ENCODE data around the gene FANCC.

Gene FANCC

GRCh38 chr9:95058795-95059386 is 258.6 kb downstream of the FANCC start:
- H3K27me3 Mint-ChIP-seq = no peaks in the 10 kb centered on the region
- no peaks in the 10 kb centered on the region for H3K4me1 Mint-ChIP-seq
- H3K27ac Mint-ChIP-seq = no peak overlapping the region
- no peak for DNase-seq (ENCODE audit: low spot score in 2 of 2)
- H3K9me3 Mint-ChIP-seq = no peaks in the 10 kb centered on the region
- H3K36me3 Mint-ChIP-seq = peaks cover 11% of the 10 kb centered on the region
- no peak for ATAC-seq (ENCODE audit: low read depth)
- H3K4me3 Mint-ChIP-seq = no peak overlapping the region

GRCh38 chr9:95058121-95058785 is 259.3 kb downstream of the FANCC start:
- no peak for ATAC-seq (ENCODE audit: low read depth)
- Mint-ChIP-seq H3K4me1 (no peaks in the 10 kb centered on the region), H3K27ac (no peak overlapping the region), H3K4me3 (no peak overlapping the region), H3K36me3 (peaks cover 7% of the 10 kb centered on the region), H3K9me3 (no peaks in the 10 kb centered on the region), H3K27me3 (no peaks in the 10 kb centered on the region)
- DNase-seq (ENCODE audit: low spot score in 2 of 2) = no peak

GRCh38 chr9:95057101-95057500 is 260.4 kb downstream of the FANCC start:
- ATAC-seq (ENCODE audit: low read depth) (no peak), DNase-seq (ENCODE audit: low spot score in 2 of 2) (no peak)
- H3K36me3 Mint-ChIP-seq = peaks cover 3% of the 10 kb centered on the region
- H3K9me3 Mint-ChIP-seq = no peaks in the 10 kb centered on the region
- no peaks in the 10 kb centered on the region for H3K27me3 Mint-ChIP-seq
- no peaks in the 10 kb centered on the region for H3K4me1 Mint-ChIP-seq
- H3K27ac Mint-ChIP-seq = no peak overlapping the region
- H3K4me3 Mint-ChIP-seq = no peak overlapping the region

- H3K36me3 Mint-ChIP-seq = peaks cover 3% of the 10 kb centered on the region
Observed at GRCh38 chr9:95055851-95056551, 261.5 kb downstream of the FANCC start.

GRCh38 chr9:95055334-95055850 is 262.1 kb downstream of the FANCC start:
- peaks cover 1% of the 10 kb centered on the region for H3K27me3 Mint-ChIP-seq
- H3K4me1 Mint-ChIP-seq = no peaks in the 10 kb centered on the region
- H3K9me3 Mint-ChIP-seq = no peaks in the 10 kb centered on the region
- H3K4me3 Mint-ChIP-seq = no peak overlapping the region
- ATAC-seq (ENCODE audit: low read depth) (no peak), DNase-seq (ENCODE audit: low spot score in 2 of 2) (no peak)
- H3K27ac Mint-ChIP-seq = no peak overlapping the region
- no peaks in the 10 kb centered on the region for H3K36me3 Mint-ChIP-seq

More at GRCh38 chr9:95055851-95056551, 261.5 kb downstream of the FANCC start:
- Mint-ChIP-seq H3K27me3 (no peaks in the 10 kb centered on the region), H3K27ac (no peak overlapping the region), H3K4me3 (no peak overlapping the region), H3K9me3 (no peaks in the 10 kb centered on the region), H3K4me1 (no peaks in the 10 kb centered on the region)
- ATAC-seq (ENCODE audit: low read depth) (no peak), DNase-seq (ENCODE audit: low spot score in 2 of 2) (no peak)

GRCh38 chr9:95053611-95054570 is 263.6 kb downstream of the FANCC start:
- no peak overlapping the region for H3K27ac Mint-ChIP-seq
- ATAC-seq (ENCODE audit: low read depth) (no peak), DNase-seq (ENCODE audit: low spot score in 2 of 2) (no peak)
- H3K36me3 Mint-ChIP-seq = no peaks in the 10 kb centered on the region
- H3K27me3 Mint-ChIP-seq = peaks cover 1% of the 10 kb centered on the region
- H3K4me1 Mint-ChIP-seq = peaks cover 2% of the 10 kb centered on the region
- H3K9me3 Mint-ChIP-seq = no peaks in the 10 kb centered on the region
- no peak overlapping the region for H3K4me3 Mint-ChIP-seq

DNA sequence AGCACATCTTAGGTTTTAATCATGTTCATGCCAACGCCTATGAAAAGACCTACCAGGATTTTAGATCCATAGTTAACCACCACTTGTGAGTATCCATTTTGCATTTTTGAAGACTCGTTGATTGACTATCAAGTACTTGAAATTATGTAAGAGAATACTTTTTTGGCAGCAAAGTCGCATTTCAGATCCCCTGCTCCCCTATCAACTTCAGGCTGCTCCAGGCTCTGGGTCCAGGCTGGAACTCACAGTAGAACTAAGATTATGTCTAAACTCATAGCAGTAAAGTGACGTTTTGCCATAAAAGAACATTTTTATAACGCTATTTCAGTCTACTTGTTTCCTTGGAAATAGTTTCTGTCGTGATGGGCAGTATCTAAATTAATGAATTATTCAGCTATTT is 267.7 kb downstream of the FANCC start:
- no peaks in the 10 kb centered on the region for H3K9me3 Mint-ChIP-seq

More for the DNA sequence above, 267.7 kb downstream of the FANCC start:
- H3K4me1 Mint-ChIP-seq = peaks cover 6% of the 10 kb centered on the region
- peaks cover 3% of the 10 kb centered on the region for H3K27me3 Mint-ChIP-seq
- H3K36me3 Mint-ChIP-seq = peaks cover under 1% of the 10 kb centered on the region
- ATAC-seq (ENCODE audit: low read depth) = no peak
- DNase-seq (ENCODE audit: low spot score in 2 of 2) = no peak
- H3K27ac Mint-ChIP-seq = no peak overlapping the region
- no peak overlapping the region for H3K4me3 Mint-ChIP-seq
